ENCODE measurements around the gene RNF212.
"Not testable (repeated sequence)": the region's sequence is repeated elsewhere in the genome, so short reads cannot be mapped to it uniquely, and the experiment has no call there.

RNF212 gene

GRCh38 chr4:1048773-1049590, 64.4 kb downstream of the RNF212 start:
- peak in 1 of 3 experiments; percentile 45 for DNase-seq (ENCODE audit: low read depth in 3 of 3)

- no peak for DNase-seq (ENCODE audit: low read depth in 3 of 3)
Measured at GRCh38 chr4:1047976-1048772, 65.2 kb downstream of the RNF212 start.

DNA sequence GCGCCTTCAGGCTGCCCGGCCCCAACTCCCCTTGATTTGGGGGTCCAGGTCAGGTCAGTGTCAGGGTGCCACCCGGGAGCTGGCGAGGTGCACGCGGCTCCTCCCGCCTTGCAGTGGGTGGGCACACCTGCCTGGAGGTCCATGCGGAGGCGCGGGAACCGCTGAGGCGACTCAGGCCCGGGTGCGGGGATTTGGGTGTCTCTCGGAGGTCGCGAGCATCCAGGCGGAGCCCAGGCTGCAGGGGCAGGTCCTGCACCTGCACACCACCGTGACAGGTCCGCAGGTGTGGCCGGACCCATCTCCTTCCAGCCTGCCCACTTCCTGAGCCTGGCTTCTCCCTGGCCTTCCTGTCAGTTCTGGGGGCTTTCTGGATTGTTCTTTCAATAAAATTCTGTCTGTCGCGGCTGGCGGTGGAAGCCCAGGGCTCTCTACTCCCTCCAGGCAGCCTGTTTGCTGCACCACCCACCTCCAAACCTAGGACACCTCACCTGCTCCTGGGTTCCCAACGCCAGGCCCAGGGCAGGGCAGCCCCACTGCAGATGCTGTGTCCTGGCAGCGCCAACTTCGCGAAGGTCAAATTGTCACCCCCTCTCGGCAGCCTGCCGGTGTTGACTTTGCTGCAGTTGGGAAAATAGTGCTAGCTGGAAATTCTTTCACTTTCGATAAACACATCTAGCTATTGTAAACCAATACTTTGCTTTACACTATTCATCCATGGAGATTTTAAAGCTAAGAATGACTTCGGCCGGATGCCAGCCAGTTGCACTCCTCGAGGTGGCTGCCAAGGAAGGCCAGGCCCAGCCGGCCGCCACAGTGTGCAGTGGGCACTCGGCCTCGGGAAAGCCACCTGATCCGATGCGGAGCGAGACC, 66.0 kb downstream of the RNF212 start:
- DNase-seq (ENCODE audit: low read depth in 3 of 3) = no peak

GRCh38 chr4:1046581-1047011, 66.8 kb downstream of the RNF212 start:
- not testable (repeated sequence) for DNase-seq (ENCODE audit: low read depth in 3 of 3)

DNA sequence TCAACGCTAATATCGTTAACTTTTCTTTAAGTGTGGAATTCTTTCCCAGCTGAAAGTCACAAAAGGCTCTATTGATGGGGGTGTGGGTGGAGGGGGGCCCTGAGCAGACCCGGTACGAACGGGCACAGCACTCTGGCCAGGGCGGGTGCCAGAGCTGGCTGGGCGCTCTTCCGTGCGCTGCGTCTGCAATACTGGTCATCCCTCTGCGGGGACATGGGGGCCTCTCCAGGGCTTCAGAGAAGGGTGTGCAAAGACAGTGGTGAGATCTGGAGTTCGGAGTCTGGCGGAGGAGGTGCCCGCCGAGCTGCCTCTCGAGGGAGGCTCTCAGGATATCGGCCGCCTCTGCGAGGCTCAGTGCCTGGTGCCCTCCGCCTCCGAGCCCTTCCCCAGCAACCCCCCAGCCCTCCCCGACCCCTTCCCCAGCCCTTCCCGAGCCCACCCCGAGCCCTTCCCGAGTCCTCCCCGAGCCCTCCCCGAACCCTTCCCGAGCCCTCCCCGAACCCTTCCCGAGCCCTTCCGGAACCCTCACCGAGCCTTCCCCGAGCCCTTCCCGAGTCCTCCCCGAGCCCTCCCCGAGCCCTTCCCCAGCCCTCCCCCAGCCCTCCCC, 67.7 kb downstream of the RNF212 start:
- DNase-seq (ENCODE audit: low read depth in 3 of 3) = no peak

- DNase-seq (ENCODE audit: low read depth in 3 of 3) = no peak
Measured at GRCh38 chr4:1045193-1045594, 68.2 kb downstream of the RNF212 start.

- DNase-seq (ENCODE audit: low read depth in 3 of 3) = no peak
Measured at GRCh38 chr4:1044469-1045192, 68.7 kb downstream of the RNF212 start.

- DNase-seq (ENCODE audit: low read depth in 3 of 3) = peak in 2 of 3 experiments; percentile 8 to 32
Measured at GRCh38 chr4:1043651-1044468, 69.5 kb downstream of the RNF212 start.

GRCh38 chr4:1043162-1043561, 70.2 kb downstream of the RNF212 start:
- DNase-seq (ENCODE audit: low read depth in 3 of 3) = no peak

- DNase-seq (ENCODE audit: low read depth in 3 of 3) = no peak
Measured at GRCh38 chr4:1042352-1043055, 70.9 kb downstream of the RNF212 start.

DNA sequence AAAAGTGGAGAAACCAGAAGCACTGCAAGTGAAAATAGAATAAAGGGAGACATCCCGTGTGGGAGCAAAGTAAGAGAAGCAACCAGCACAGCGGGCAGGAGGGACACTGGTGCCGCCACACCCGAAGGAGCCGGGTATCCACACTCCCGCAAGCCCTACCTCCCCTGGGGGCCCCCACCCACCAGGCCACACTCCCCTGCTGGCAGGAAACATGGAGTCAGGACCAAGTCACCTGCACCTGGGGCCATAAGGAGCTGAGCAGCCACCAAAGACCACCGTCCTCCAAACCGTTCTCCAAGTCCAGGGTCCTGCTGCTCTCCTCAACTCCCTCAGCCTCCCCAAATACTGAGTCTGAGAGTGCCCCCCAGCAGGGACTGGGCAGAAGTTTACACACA, 71.4 kb downstream of the RNF212 start:
- no peak for DNase-seq (ENCODE audit: low read depth in 3 of 3)

DNA sequence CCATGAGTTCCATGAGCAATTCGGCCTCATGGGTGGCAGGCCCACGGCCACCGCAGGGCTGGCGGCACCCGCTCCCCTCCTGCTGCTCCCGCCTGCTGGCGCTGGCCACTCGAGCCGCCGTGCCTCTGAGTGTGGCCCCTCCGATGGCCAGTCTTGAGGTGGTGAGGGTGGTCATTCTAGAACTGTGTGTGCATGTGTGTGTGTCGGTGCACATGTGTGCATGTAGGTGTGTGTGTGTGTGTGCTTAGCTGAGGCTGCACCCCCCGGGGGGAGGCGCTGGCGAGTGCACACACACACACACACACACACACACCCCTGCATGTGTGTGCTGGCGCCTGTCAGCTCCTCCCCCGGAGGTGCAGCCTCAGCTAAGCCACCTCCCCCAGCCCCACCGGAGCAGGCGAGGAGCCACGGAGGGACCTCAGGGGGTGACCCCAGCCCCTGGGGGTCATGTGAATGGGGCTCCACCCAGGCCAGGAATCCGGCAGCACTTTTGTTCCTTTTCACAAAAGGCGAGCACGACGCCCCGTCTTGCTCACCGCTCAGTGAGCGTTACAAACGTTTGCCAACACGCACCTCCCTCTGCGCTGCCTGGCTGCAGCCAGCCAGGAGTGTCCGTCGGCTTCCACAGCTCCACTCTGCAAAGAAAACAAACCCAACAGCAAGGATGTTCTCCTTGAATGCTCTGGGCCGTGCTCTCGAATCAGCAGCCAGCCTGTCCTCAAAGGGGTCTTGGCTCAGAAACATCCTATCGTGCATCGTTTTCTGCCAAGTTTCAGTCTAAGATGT, 72.0 kb downstream of the RNF212 start:
- no peak for DNase-seq (ENCODE audit: low read depth in 3 of 3)

DNA sequence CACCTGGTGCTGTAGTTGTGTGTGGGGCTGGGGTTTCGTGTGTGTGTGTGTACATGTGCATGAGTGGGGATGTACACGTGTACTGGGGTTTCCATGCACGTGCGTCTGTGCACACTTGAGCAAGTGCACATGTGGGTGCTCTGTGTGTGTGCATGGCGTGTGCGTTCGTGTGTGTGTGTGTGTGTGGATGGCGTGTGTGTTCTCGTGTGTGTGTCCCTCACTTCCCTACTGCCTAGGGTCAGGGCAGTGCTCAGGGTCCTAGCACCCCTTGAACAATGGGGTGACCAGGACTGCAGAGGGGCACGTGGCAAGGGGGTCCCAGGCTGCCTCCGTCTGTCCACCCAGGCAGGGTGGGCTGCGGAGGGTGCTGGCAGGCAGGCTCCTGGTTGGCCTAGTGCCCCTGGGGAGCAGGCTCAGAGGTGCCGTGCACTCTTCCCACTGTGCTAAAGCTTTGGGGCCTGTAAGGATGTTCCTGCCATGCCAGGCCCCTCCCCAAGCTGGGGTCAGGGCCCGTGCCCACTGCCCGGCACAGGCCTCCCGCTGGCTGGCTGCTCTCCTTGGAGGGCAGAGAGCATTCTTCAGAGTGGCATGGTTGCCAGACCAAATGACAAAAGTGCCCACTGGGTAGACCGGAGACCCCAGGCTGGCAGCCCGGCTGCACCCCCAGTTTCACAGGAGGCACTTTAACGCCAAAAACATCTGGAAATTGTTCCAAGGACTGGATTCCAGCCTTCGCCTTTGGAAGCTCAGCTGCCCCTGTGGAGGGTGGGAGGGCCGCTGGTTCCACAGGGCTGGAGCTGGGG, 72.8 kb downstream of the RNF212 start:
- DNase-seq (ENCODE audit: low read depth in 3 of 3) = no peak

GRCh38 chr4:1039493-1040343, 73.6 kb downstream of the RNF212 start:
- no peak for DNase-seq (ENCODE audit: low read depth in 3 of 3)

GRCh38 chr4:1038948-1039492, 74.3 kb downstream of the RNF212 start:
- no peak for DNase-seq (ENCODE audit: low read depth in 3 of 3)
